Panc1 (cell line): Measurements from ENCODE around the gene RPL35.

ENCODE experiments used
- CTCF ChIP-seq: fragments of 450-650 bp; IDR thresholded peaks from 2 replicates; pipeline ENCODE4 v1.5.1; 2017; ENCODE audit warnings: mild to moderate bottlenecking
- POLR2AphosphoS5 ChIP-seq: IDR thresholded peaks from 2 replicates; pipeline ENCODE4 v1.6.1; 2012; ENCODE audit warnings: mild to moderate bottlenecking, low read depth, low read length, moderate library complexity
- TF ChIP-seq, protein P1 (sequence below), 2 experiments: IDR thresholded peaks; 2 replicates each; pipeline ENCODE4 v1.6.1; 2011 to 2012; ENCODE audit warnings: low read depth in 2 of 2, control low read depth in 1 of 2, low read length in 1 of 2, mild to moderate bottlenecking in 1 of 2, moderate library complexity in 1 of 2; ENCODE audit not compliant: insufficient read depth in 1 of 2

GRCh38 chr9:124863371-124863871, 1.7 kb upstream of the RPL35 start:
- TF ChIP-seq CTCF (no peak), POLR2AphosphoS5 (no peak)
- TF ChIP-seq, protein P1, sequence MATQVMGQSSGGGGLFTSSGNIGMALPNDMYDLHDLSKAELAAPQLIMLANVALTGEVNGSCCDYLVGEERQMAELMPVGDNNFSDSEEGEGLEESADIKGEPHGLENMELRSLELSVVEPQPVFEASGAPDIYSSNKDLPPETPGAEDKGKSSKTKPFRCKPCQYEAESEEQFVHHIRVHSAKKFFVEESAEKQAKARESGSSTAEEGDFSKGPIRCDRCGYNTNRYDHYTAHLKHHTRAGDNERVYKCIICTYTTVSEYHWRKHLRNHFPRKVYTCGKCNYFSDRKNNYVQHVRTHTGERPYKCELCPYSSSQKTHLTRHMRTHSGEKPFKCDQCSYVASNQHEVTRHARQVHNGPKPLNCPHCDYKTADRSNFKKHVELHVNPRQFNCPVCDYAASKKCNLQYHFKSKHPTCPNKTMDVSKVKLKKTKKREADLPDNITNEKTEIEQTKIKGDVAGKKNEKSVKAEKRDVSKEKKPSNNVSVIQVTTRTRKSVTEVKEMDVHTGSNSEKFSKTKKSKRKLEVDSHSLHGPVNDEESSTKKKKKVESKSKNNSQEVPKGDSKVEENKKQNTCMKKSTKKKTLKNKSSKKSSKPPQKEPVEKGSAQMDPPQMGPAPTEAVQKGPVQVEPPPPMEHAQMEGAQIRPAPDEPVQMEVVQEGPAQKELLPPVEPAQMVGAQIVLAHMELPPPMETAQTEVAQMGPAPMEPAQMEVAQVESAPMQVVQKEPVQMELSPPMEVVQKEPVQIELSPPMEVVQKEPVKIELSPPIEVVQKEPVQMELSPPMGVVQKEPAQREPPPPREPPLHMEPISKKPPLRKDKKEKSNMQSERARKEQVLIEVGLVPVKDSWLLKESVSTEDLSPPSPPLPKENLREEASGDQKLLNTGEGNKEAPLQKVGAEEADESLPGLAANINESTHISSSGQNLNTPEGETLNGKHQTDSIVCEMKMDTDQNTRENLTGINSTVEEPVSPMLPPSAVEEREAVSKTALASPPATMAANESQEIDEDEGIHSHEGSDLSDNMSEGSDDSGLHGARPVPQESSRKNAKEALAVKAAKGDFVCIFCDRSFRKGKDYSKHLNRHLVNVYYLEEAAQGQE (IDR thresholded peaks at IDR 0.05; ENCODE audit: insufficient read depth in 1 of 2, low read depth in 2 of 2, low read length in 1 of 2) = no peak
